ENCODE data around the gene PGLYRP3.

PGLYRP3 gene

GRCh38 chr1:153312570-153313186 is at the start of gene PGLYRP3:
PGLYRP3 (minus strand) TSS chr1:153312952; CDS start chr1:153310665, 2,287 bp downstream.
- no peak for DNase-seq

- peak; percentile 94 for DNase-seq
These were observed 49.5 kb upstream of the PGLYRP3 start for GRCh38 chr1:153362187-153362775.

GRCh38 chr1:153361480-153362109 is 48.8 kb upstream of the PGLYRP3 start:
- no peak for DNase-seq

GRCh38 chr1:153360592-153361479 is 48.1 kb upstream of the PGLYRP3 start:
- DNase-seq: no peak

- DNase-seq: no peak
These were observed 47.4 kb upstream of the PGLYRP3 start for GRCh38 chr1:153360190-153360589.

- no peak for DNase-seq
These were observed 46.5 kb upstream of the PGLYRP3 start for GRCh38 chr1:153359241-153359640.

- DNase-seq: no peak
These were observed 45.9 kb upstream of the PGLYRP3 start for GRCh38 chr1:153358691-153358975.

GRCh38 chr1:153357853-153358690 is 45.3 kb upstream of the PGLYRP3 start, which contains the start of gene S100A9:
S100A9 (plus strand) TSS chr1:153357854; CDS start chr1:153358284, 430 bp downstream.
- DNase-seq: no peak

- no peak for DNase-seq
These were observed 44.5 kb upstream of the PGLYRP3 start for GRCh38 chr1:153357076-153357852.

GRCh38 chr1:153356392-153357075 is 43.8 kb upstream of the PGLYRP3 start:
- no peak for DNase-seq

- peak; percentile 86 for DNase-seq
These were observed 42.8 kb upstream of the PGLYRP3 start for GRCh38 chr1:153355445-153356071.

- no peak for DNase-seq
These were observed 41.9 kb upstream of the PGLYRP3 start for GRCh38 chr1:153354515-153355193.

GRCh38 chr1:153353226-153353947 is 40.6 kb upstream of the PGLYRP3 start:
- no peak for DNase-seq

- peak; percentile 92 for DNase-seq
These were observed 39.8 kb upstream of the PGLYRP3 start for GRCh38 chr1:153352523-153352922.

- no peak for DNase-seq
These were observed 37.7 kb upstream of the PGLYRP3 start for GRCh38 chr1:153350321-153350957.

- no peak for DNase-seq
These were observed 36.9 kb upstream of the PGLYRP3 start for GRCh38 chr1:153349363-153350320.

Data from NCI-H1694 treated with DMSO at 0.1 percent for 48 hours (cell line).